GM19238 (cell line): ENCODE measurements around the gene ADAMTS9.
A peak's percentile ranks its signal among the peaks of the same experiment; 100 is the strongest.

ENCODE experiments used
- DNase-seq: peaks from one replicate; pipeline ENCODE4 v3.0.0; 2011; ENCODE audit warnings: low spot score; ENCODE audit not compliant: insufficient read length

ADAMTS9 gene

GRCh38 chr3:64490180-64490724 is 197.5 kb downstream of the ADAMTS9 start:
- no peak for DNase-seq

GRCh38 chr3:64489361-64490044 is 198.3 kb downstream of the ADAMTS9 start:
- DNase-seq: no peak

GRCh38 chr3:64488939-64489338 is 198.9 kb downstream of the ADAMTS9 start:
- no peak for DNase-seq

DNA sequence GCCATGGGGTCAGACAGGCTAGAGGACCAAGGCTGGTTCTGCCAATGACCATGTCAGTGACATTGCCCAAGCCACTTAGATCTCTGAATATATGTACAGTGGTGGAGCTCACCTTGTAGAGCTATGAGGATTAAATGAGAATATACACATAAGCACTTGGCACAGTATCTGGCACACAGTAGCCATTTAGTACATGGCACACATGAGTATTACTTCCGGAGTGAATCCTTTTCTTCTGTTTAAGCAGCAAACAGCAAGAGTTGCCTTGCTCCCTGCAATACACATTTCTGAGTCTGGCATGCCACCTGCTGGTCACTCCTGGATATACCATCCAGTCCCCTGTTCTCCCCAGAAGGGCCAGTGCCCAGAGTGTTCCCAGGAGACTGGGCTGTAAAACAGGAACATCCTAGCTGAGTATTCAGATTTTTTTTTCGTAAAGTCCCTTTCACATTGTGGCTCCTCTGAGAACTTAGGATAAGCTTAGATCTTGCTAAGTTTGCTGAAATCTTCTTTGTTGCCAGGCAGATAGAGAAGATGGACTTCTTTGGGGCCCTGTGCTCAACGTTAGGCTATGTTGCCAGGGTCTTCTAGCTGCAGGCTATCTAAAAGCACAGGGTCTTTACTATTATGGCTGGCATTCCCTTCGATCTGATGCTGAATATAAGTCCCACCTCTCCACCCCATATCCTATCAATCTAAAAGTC is 203.4 kb downstream of the ADAMTS9 start:
- peak; percentile 34 for DNase-seq

- no peak for DNase-seq
These were observed 204.3 kb downstream of the ADAMTS9 start for GRCh38 chr3:64483467-64483866.

GRCh38 chr3:64475037-64475436 is 212.8 kb downstream of the ADAMTS9 start:
- DNase-seq: no peak

DNA sequence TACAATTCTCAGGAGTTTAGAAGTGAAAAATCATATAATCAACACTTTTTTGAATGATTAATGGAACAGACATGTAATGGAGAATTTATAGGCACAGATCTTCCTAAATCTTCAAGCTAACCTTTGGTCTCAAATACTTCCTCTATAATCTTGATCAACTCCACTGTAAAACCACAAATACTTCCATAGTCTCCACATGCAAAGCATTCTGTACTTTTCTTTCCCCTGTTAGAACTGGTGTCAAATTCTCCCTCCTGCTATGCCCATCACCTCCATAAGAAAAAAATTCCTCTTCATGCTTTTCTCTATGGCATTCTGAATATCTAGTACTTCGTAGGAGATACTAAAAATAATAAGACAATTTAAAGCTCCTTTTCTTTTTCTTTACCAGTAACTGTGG is 214.3 kb downstream of the ADAMTS9 start:
- DNase-seq: no peak

- no peak for DNase-seq
These were observed 217.4 kb downstream of the ADAMTS9 start for GRCh38 chr3:64470436-64470835.

- no peak for DNase-seq
These were observed 220.4 kb downstream of the ADAMTS9 start for GRCh38 chr3:64467255-64467944.
